HepG2 (cell line): Measurements from ENCODE around the gene RMI1. TPM values are rescaled to one million over a fixed set of nuclear protein-coding genes. Genes with fewer than 3 reads are reported as not detected.

Source experiments
- ARID3A ChIP-seq: IDR thresholded peaks from 2 replicates; pipeline ENCODE4 v1.6.1; 2012; ENCODE audit warnings: low read depth, low read length, improper control_type of control experiment
- ARNTL ChIP-seq: sonication (generic); formaldehyde crosslinking; IDR thresholded peaks from 2 replicates; pipeline ENCODE4 v1.4.0; 2020; ENCODE audit warnings: mild to moderate bottlenecking, missing genetic modification reagents
- ATF4 ChIP-seq, 2 experiments: fragments of 450-650 bp in 1 of 2; sonication (generic) in 1 of 2; formaldehyde crosslinking; IDR thresholded peaks; 2 replicates each; pipeline versions ENCODE4 v1.5.0 to v1.8.0; 2020 to 2022; ENCODE audit warnings: mild to moderate bottlenecking in 1 of 2, missing genetic modification reagents in 1 of 2
- ATF6 ChIP-seq: sonication (generic); formaldehyde crosslinking; conservative IDR thresholded peaks from 2 replicates; pipeline ENCODE4 v1.4.0; 2020; ENCODE audit warnings: missing genetic modification reagents
- GPBP1L1 ChIP-seq: sonication (generic); formaldehyde crosslinking; IDR thresholded peaks from 2 replicates; pipeline ENCODE4 v1.5.0; 2020; ENCODE audit warnings: mild to moderate bottlenecking, missing genetic modification reagents
- MAFG ChIP-seq: sonication (generic); formaldehyde crosslinking; IDR thresholded peaks from 2 replicates; pipeline ENCODE4 v1.5.1; 2020; ENCODE audit warnings: mild to moderate bottlenecking, missing genetic modification reagents
- NR2F2 ChIP-seq: IDR thresholded peaks from 2 replicates; pipeline ENCODE4 v1.6.1; 2012; ENCODE audit warnings: low read depth, inconsistent platforms, borderline replicate concordance
- PREB ChIP-seq: sonication (generic); formaldehyde crosslinking; IDR thresholded peaks from 2 replicates; pipeline ENCODE4 v1.4.0; 2020; ENCODE audit warnings: missing genetic modification reagents
- SOX13 ChIP-seq, 3 experiments: fragments of 450-650 bp in 1 of 3; sonication (generic) in 1 of 3; formaldehyde crosslinking in 1 of 3; IDR thresholded peaks in 2 of 3; conservative IDR thresholded peaks in 1 of 3; 2 replicates each; pipeline versions ENCODE4 v1.5.0 to v1.6.1; 2016 to 2020; ENCODE audit warnings: antibody characterized with exemption in 1 of 3, mild to moderate bottlenecking in 1 of 3, missing compliant biosample characterization in 1 of 3, missing genetic modification reagents in 1 of 3, moderate library complexity in 1 of 3
- TCF12 ChIP-seq, 2 experiments: fragments of 450-650 bp in 1 of 2; sonication (generic) in 1 of 2; formaldehyde crosslinking in 1 of 2; IDR thresholded peaks; 2 replicates each; pipeline versions ENCODE4 v1.6.1 to v1.8.0; 2017 to 2022; ENCODE audit warnings: antibody characterized with exemption in 1 of 2, mild to moderate bottlenecking in 1 of 2, missing genetic modification reagents in 1 of 2, moderate library complexity in 1 of 2
- TEAD2 ChIP-seq: sonication (generic); formaldehyde crosslinking; IDR thresholded peaks from 2 replicates; pipeline ENCODE4 v1.9.0; 2021; ENCODE audit warnings: missing genetic modification reagents
- ZEB1 ChIP-seq: IDR thresholded peaks from 2 replicates; pipeline ENCODE4 v1.6.1; 2012; ENCODE audit warnings: mild to moderate bottlenecking, low read depth, inconsistent platforms; ENCODE audit not compliant: insufficient replicate concordance
- ZNF343 ChIP-seq: sonication (generic); formaldehyde crosslinking; IDR thresholded peaks from 2 replicates; pipeline ENCODE4 v1.4.0; 2020; ENCODE audit warnings: mild to moderate bottlenecking, missing genetic modification reagents
- ZNF503 ChIP-seq: sonication (generic); formaldehyde crosslinking; IDR thresholded peaks from 2 replicates; pipeline ENCODE4 v1.4.0; 2020; ENCODE audit warnings: missing genetic modification reagents
- ZNF589 ChIP-seq: sonication (generic); formaldehyde crosslinking; conservative IDR thresholded peaks from 2 replicates; pipeline ENCODE4 v1.8.0; 2022; ENCODE audit warnings: mild to moderate bottlenecking, moderate library complexity, missing genetic modification reagents
- ZNF713 ChIP-seq: sonication (generic); formaldehyde crosslinking; IDR thresholded peaks from 2 replicates; pipeline ENCODE4 v1.4.0; 2020; ENCODE audit warnings: mild to moderate bottlenecking, missing genetic modification reagents
- ZNF768 ChIP-seq: sonication (generic); formaldehyde crosslinking; IDR thresholded peaks from 2 replicates; pipeline ENCODE4 v1.4.0; 2020; ENCODE audit warnings: missing genetic modification reagents
- ZNF776 ChIP-seq: sonication (generic); formaldehyde crosslinking; IDR thresholded peaks from 2 replicates; pipeline ENCODE4 v1.4.0; 2020; ENCODE audit warnings: mild to moderate bottlenecking, missing genetic modification reagents
- ZNF792 ChIP-seq: IDR thresholded peaks from 2 replicates; pipeline ENCODE4 v1.6.1; 2016
- polyA plus RNA-seq, 8 experiments: library from polyadenylated mRNA; depleted of rRNA in 3 of 8; stranded (reverse) in 7 of 8; unstranded in 1 of 8; fragments of >200 nt; fragmentation: Illumina TruSeq in 4 of 8; extraction: Trizol in 4 of 8; gene quantifications; 2 replicates each; pipeline versions ENCODE4 v1.2.1 to v1.2.3, GENCODE V29; 2011 to 2016; ENCODE audit warnings: low read depth in 4 of 8, missing spikeins in 1 of 8, mixed read lengths in 1 of 8; ENCODE audit not compliant: insufficient read depth in 1 of 8
- total RNA-seq, 5 experiments: library from RNA; depleted of rRNA; stranded (reverse); fragments of >200 nt; fragmentation: Illumina TruSeq; extraction: Trizol; gene quantifications; 2 replicates each; pipeline ENCODE4 v1.2.3, GENCODE V29; 2016; ENCODE audit warnings: low read depth in 1 of 5

Gene RMI1
- total and polyA plus RNA-seq, 2 of the 13 experiments (the other 11 are each of a cell fraction or from before 2014, with no cell fraction given): 0.54 to 3.7 TPM

GRCh38 chr9:83986765-83987401, 6.3 kb downstream of the RMI1 start (continued):
- TF ChIP-seq ZEB1: no peak
- peak; percentile 87 for TF ChIP-seq ARID3A
- TF ChIP-seq ZNF776 (CRISPR knock-in tag): no peak
- no peak for TF ChIP-seq GPBP1L1 (CRISPR knock-in tag)
- peak; percentile 27; the same call in 1 of the 2 replicates for TF ChIP-seq ZNF503 (CRISPR knock-in tag)
- TF ChIP-seq ZNF792 (CRISPR knock-in tag): peak; percentile 49; the same call in 1 of the 2 replicates
- 0 out of 2 replicates have a peak, but pooled peaks have one; percentile 48 for TF ChIP-seq ARNTL (CRISPR knock-in tag)
- TF ChIP-seq ZNF589 (CRISPR knock-in tag): no peak
- TF ChIP-seq ATF6 (CRISPR knock-in tag): no peak
- no peak for TF ChIP-seq MAFG (CRISPR knock-in tag)
- TF ChIP-seq NR2F2: peak; percentile 83; the same call in 1 of the 2 replicates
- no peak for TF ChIP-seq PREB (CRISPR knock-in tag)
- no peak for TF ChIP-seq TEAD2
- no peak for TF ChIP-seq TCF12 (IDR thresholded peaks at IDR 0.05)
- TF ChIP-seq TCF12 (CRISPR knock-in tag; IDR thresholded peaks at IDR 0.05): peak; percentile 68; the same call in 1 of the 2 replicates
- no peak for TF ChIP-seq ZNF343 (CRISPR knock-in tag)
- no peak for TF ChIP-seq ZNF713 (CRISPR knock-in tag)
- peak in 1 of 2 experiments; percentile 84; a peak in 2 of 4 replicates for TF ChIP-seq ATF4 (CRISPR knock-in tag; IDR thresholded peaks at IDR 0.05)
- no peak for TF ChIP-seq SOX13 (IDR thresholded peaks at IDR 0.05)
- peak in 1 of 2 experiments; percentile 84; a peak in 2 of 4 replicates for TF ChIP-seq SOX13 (CRISPR knock-in tag; conservative IDR thresholded peaks at IDR 0.05 in 1 of 2, IDR thresholded peaks at IDR 0.05 in 1 of 2)
- TF ChIP-seq ZNF768 (CRISPR knock-in tag): no peak
